Measurements from ENCODE around the gene PFKL. TPM values are rescaled to one million over a fixed set of nuclear protein-coding genes. Genes with fewer than 3 reads are reported as not detected.

Gene PFKL
- total and polyA plus RNA-seq, 2 of the 8 experiments (the other 6 are each of a cell fraction or from before 2014, with no cell fraction given): 80.2 to 82.3 TPM

- TF ChIP-seq CTCF (IDR thresholded peaks at IDR 0.05; ENCODE audit: control extremely low read depth in 1 of 3, insufficient read depth in 1 of 3, low read depth in 1 of 3, low read length in 3 of 3) (no peak), SRF (IDR thresholded peaks at IDR 0.05; ENCODE audit: low read depth, low read length) (no peak), SP2 (IDR thresholded peaks at IDR 0.05; ENCODE audit: low read length) (no peak), CHD1 (IDR thresholded peaks at IDR 0.05; ENCODE audit: low read depth, low read length) (no peak), SP1 (IDR thresholded peaks at IDR 0.05; ENCODE audit: low read depth, low read length) (no peak), SIRT6 (IDR thresholded peaks at IDR 0.05; ENCODE audit: low read length) (no peak)
These were observed 20.2 kb upstream of the PFKL start (continued) for GRCh38 chr21:44279354-44280260.

Measured in H1 (cell line).